VCaP (cell line): ENCODE measurements around the gene FAM171A1.

Experiments
- H3K27ac ChIP-seq: fragments of 450-650 bp; 2 replicates; pipeline ENCODE4 v1.5.1; 2017
- CTCF ChIP-seq: fragments of 450-650 bp; conservative IDR thresholded peaks from 2 replicates; pipeline ENCODE4 v1.5.1; 2017; ENCODE audit warnings: mild to moderate bottlenecking, moderate library complexity

Gene FAM171A1

DNA sequence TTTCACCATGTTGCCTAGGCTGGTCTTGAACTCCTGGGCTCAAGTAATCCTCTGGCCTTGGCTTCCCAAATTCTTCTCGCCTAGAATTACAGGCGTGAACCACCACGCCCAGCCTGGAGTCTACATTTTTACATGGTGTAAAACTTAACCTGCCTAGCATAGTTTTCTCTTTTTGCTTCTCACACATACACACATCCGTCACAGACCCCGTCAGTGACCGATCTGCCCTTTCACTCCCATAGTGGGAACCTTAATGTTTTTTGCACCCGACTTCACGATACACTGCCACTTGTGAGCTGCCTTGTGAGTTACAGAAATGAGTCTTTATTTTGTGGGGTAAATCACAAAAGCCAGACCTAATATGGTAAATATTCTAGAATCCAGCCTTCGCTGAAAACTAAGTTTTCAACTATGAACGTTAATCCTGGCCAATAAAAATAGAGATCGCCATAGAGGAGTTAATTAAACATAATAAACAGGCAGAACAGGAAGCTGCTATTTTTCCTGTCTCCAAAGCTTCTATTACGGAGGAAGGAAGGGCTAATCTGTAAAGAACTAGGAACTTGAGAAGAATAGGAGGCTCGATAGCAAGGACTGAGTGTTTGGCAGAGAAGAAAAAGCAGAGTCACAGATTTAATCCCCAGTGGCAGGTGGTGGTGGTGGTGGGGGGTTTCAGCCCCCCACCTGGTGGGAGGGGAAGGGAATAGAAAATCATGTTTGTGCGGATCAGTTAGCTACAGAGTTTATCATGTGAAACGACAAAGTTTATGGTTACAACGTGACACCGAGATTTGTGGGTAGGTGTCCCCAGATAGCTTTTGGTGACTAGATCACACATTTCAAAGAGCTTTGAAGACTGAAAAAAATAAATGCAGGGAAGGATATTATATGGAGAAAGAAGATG is 14.7 kb upstream of the FAM171A1 start:
- peak overlapping the region; percentile 60 for H3K27ac ChIP-seq
- no peak for TF ChIP-seq CTCF

DNA sequence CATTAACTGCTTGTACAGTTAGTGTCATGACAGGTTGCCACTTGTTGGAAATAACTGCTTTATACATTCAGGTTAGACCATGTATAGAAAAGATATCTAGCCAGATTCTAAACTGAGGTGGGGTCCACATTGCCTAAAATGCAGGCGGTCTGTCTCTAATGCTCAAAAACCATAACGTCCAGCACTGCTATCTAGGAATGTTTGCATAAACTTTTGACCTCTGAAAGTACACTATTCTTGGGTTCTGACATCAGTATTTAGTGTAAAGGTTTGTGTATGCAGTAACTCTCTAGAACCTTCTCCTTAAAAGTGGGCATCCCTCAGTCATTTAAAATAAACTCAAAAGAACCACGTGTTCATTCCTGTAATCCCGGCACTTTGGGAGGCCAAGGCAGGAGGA is 10.3 kb upstream of the FAM171A1 start:
- no peak for TF ChIP-seq CTCF
- H3K27ac ChIP-seq, result no peak overlapping the region

- TF ChIP-seq CTCF, result no peak
- H3K27ac ChIP-seq, result no peak overlapping the region
Measured at GRCh38 chr10:15379078-15379477, 8.0 kb upstream of the FAM171A1 start.

- no peak overlapping the region for H3K27ac ChIP-seq
- TF ChIP-seq CTCF, result no peak
Measured at GRCh38 chr10:15378569-15378968, 7.5 kb upstream of the FAM171A1 start.

DNA sequence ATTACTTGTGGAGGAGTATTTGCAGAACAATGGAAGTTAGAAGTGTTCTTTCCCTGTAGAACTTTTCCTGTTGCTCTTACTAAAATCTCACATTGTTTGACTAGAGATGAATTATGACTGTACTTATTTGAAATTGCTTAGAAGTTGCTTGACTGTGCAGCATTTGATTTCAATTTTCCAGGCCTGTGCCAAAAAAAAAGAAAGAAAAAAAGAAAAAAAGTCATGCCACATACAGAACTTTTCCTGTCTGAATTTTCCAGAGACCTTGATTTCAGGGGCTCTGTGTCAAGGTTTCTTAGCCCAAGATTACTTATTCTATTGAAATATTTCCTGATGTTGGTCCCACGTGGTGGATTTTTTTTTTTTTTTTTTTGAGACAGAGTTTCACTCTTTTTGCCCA is 3.5 kb upstream of the FAM171A1 start:
- no peak overlapping the region for H3K27ac ChIP-seq
- TF ChIP-seq CTCF, result no peak

GRCh38 chr10:15374156-15374555 is 3.1 kb upstream of the FAM171A1 start:
- H3K27ac ChIP-seq, result no peak overlapping the region
- TF ChIP-seq CTCF, result no peak

GRCh38 chr10:15373199-15373598 is 2.1 kb upstream of the FAM171A1 start:
- no peak overlapping the region for H3K27ac ChIP-seq
- TF ChIP-seq CTCF, result no peak
